GM19468 (cell line): ENCODE measurements around the gene SETD6.

ENCODE experiments used
- ATAC-seq: cut with Tn5 transposase; IDR thresholded peaks from one replicate; pipeline ENCODE4 v1.9.1; 2021; ENCODE audit warnings: mild to moderate bottlenecking, moderate library complexity, moderate number of reproducible peaks; ENCODE audit not compliant: unreplicated experiment; ENCODE audit errors: extremely low read depth

The SETD6 gene

GRCh38 chr16:58492735-58493134 lies 22.6 kb upstream of the SETD6 start:
- no peak for ATAC-seq

GRCh38 chr16:58493756-58494431 lies 21.4 kb upstream of the SETD6 start:
- ATAC-seq = no peak

- peak; percentile 55 for ATAC-seq
Measured at GRCh38 chr16:58494981-58495520, 20.3 kb upstream of the SETD6 start.

GRCh38 chr16:58495521-58496331 lies 19.6 kb upstream of the SETD6 start:
- no peak for ATAC-seq

DNA sequence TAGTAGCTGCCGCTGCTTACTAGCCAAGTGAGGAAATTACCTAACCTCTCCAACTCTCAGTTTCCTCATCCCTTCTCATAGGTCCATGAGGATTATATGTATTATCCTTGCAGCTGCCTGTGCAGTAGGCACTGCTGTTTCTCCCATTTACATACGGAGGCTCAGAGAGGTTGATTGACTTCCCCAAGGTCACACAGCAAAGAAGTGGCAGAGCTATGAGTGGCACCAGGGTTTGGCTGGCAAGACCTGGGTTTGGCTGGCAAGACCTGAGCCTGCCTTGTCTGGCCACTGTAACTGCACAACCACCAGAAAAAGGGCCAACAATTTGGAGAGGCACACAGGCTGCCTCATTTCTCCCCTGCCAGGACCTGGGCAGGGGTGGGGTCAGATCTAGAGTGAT lies 17.8 kb upstream of the SETD6 start:
- no peak for ATAC-seq

DNA sequence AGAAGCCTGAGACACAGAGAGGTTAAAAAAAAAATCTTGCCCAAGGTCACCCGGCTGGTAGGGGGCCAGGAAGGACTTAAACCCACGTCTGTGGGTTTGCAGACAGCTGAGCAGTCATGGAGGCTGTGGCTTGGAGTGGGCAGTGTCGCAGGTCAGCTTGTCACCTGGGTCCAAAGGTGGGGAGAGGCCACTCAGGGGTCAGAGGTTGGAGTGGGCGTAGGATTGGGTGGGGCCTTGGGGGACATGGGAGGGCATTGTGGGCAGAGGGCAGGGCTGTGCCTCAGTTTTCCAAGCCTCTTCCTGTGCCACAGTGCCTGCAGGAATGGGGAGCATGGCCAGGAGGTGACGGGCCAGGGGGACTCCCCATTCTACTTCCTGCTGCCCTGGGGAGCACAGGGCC lies 17.4 kb upstream of the SETD6 start:
- no peak for ATAC-seq

DNA sequence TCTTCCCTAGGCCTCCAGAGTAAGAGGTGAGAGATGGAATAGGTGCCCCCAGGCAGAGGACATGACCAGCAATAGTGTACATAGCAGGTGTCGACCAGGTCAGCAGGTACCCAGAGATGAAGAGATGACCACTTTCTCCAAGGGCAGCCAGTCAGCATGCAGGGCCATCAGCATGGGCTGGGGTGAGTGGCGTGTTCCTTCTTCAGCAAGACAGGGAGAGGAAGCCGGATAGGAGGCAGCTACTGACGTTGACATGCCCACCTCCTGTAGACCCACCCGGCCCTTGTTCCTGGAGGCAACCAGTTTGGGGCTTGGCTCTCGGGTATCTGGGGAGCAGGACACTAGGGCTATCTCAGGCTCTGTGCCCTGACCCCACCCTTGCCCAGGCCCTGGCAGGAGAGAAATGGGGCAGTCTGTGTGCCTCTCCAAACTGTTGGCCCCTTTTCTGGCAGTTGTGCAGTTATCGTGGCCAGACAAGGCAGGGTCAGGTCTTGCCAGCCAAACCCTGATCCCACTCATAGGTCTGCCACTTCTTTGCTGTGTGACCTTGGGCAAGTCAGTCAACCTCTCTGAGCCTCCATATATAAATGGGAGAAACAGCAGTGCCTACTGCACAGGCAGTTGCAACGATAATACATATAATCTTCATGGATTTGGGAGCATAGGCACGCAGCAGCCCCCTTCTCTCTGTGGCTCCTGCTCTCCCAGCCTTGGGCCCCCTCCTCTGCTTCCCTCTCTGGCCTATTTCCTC lies 16.8 kb upstream of the SETD6 start:
- no peak for ATAC-seq

DNA sequence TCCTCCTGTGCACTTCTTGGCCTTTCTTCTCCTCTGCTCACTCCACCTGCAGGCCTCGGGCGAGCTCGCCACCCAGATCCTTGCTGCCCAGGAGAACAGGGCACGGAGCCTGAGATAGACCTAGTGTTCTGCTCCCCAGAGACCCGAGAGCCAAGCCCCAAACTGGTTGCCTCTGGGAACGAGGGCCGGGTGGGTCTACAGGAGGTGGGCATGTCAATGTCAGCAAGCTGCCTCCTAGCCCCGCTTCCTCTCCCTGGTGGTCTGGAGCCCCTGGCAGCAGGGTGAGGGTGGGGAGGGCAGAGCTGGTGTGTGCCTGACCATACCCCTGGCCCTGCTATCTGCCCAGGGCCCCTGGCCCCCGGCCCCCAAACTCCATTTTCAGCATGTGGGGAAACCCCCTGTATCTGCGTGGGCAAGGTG lies 16.2 kb upstream of the SETD6 start:
- ATAC-seq = no peak

- peak; percentile 49 for ATAC-seq
Measured at GRCh38 chr16:58499615-58500351, 15.5 kb upstream of the SETD6 start, which contains the start of gene NDRG4. NDRG4 (plus strand) TSS chr16:58500143; CDS start chr16:58500249, 106 bp downstream.

DNA sequence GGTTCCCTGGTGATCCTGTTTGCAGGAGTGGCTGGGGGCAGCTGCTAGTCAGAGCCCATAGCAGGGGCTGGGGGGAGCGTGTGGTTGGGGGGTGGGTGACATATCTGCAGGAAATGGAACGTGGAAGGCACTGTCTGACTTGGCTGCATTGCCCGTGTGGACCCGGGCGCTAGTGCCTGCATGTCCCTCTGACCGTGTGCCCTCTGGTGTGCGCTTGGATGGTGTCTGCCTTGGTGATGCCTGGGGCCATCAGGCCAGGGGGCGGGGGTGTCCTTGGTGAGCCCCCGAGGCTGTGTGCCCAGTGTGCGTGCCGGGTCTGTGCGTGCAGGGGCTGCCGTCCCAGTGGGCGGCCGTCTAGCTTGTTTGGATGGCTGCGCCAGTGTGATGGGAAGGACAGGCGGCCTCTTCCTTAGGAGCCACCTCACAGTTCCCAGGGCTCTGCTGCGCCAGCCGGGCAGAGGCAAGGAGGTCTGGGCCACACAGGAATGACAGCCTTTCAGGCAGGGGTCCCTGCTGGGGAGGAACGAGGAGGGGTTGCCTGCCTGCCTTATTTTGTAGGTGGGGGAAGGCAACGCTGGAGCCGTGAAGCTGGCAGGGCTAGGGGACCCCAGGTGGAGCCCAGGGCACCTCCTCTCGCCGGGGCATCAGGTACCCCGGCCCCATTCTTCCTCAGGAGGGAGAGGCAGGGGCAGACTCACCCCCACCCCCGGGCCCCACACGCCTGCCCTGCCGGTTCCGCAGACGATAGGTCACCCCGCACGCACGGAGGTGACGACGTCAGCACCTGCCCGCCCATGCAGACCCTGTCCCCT lies 14.7 kb upstream of the SETD6 start:
- ATAC-seq = no peak

GRCh38 chr16:58501242-58502131 lies 13.8 kb upstream of the SETD6 start:
- no peak for ATAC-seq

- no peak for ATAC-seq
Measured at GRCh38 chr16:58502217-58502921, 12.9 kb upstream of the SETD6 start.

DNA sequence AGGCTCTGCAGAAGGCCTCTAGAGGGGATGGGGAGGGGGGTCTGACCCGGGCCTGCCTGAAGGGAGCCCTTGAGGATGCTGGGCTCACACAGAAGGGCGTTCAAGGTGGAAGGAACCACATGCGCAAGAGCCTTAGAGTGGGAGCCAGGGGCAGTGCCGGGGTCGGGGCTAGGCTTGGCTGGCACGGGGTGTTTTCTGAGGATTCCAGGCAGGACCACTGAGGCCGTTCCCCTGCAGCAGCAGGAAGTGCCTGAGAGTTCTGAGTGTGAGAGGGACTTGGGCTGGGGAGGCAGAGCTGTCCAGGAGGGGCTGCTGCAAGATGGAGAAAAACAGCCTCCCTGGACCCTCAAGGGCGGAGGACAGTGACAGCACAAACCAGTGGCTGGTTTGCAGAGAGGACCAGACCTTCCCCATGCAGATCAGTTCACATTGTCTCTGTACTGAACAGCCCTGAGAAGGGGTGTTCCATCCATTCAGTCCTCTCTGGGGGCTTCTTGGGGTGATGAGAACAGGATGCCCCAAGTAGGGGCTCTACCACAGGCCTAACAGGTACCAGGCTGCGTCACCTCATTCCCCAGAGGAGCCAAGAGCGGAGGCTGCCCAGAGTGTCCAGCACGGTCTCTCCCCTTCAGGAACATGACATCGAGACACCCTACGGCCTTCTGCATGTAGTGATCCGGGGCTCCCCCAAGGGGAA lies 12.0 kb upstream of the SETD6 start:
- ATAC-seq = no peak

DNA sequence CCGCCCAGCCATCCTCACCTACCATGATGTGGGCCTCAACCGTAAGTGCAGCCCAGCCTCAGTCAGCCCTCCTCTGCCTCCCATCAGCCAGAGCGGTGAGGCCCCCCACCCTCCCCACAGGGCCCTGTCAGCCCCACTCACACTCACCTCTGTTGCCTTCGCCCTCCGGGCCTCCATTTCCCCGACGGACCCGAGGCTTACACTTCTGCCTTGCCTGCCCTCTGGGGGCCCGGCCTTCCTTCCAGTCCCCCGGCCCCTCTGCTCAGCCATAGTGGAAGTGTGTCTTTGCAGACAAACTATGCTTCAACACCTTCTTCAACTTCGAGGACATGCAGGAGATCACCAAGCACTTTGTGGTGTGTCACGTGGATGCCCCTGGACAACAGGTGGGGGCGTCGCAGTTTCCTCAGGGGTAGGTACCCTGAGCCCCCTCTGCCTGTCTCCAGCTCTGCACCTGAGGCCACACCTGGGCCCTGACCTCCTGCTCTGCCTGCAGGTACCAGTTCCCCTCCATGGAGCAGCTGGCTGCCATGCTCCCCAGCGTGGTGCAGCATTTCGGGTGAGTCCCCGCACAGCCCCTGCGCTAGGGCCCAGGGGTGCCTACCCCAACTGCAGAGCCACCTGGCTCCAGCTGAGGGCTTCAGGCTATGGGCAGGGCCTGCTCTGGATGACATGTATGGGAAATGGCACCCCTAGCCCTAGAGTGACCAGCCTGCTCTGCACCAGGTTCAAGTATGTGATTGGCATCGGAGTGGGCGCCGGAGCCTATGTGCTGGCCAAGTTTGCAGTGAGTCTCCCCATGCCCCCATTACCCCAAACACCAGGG lies 11.2 kb upstream of the SETD6 start:
- ATAC-seq = no peak

DNA sequence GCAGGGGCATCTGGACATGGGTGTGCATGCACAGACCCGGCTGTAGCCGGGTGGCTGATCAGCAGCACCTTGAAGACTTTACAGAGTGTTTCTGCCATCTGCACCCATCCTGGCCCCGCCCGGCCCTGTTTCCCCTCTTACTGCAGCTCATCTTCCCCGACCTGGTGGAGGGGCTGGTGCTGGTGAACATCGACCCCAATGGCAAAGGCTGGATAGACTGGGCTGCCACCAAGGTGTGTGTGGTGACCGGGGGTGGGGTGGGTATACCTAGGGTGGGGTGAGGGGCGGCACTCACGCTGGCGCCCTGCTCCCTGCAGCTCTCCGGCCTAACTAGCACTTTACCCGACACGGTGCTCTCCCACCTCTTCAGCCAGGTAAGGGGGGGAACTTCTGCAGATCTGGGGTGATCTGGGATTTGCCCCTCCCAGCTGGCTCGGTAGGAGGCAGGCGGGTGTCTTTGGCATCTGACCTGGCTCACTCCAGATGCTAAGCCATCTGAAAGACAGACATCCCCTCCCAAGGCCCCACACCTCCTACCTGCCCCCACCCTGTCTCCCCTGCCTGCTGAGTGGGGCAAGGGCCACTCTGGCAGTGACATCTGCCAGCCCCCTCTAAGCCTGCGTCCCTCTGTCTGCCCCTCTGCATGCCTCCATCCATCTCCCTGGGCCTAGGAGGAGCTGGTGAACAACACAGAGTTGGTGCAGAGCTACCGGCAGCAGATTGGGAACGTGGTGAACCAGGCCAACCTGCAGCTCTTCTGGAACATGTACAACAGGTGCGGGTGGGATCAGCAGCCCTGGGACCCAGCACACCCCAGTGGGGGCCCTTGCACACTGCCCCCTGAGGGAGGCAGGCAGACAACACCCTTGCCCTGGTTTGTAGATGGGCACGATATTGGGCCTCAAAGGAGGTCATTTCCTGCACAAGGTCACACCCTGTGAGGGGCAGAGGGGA lies 8.8 kb upstream of the SETD6 start:
- ATAC-seq = no peak
